ENCODE measurements around the gene SMC5.
"Not testable (repeated sequence)": the region's sequence is repeated elsewhere in the genome, so short reads cannot be mapped to it uniquely, and the experiment has no call there.

Gene SMC5

GRCh38 chr9:70258692-70259511 is at the start of gene SMC5:
Gene SMC5 (plus strand): TSS chr9:70258978. CDS start chr9:70259079, 101 bp downstream.
- FAIRE-seq, result no peak

GRCh38 chr9:70217029-70217428 is 41.7 kb upstream of the SMC5 start:
- FAIRE-seq, result no peak

GRCh38 chr9:70218767-70219166 is 40.0 kb upstream of the SMC5 start:
- FAIRE-seq, result no peak

GRCh38 chr9:70220216-70220615 is 38.6 kb upstream of the SMC5 start:
- no peak for FAIRE-seq

GRCh38 chr9:70222354-70222753 is 36.4 kb upstream of the SMC5 start:
- no peak for FAIRE-seq

GRCh38 chr9:70228118-70228517 is 30.7 kb upstream of the SMC5 start:
- FAIRE-seq, result no peak

GRCh38 chr9:70228611-70229010 is 30.2 kb upstream of the SMC5 start:
- FAIRE-seq, result no peak

GRCh38 chr9:70229026-70229425 is 29.8 kb upstream of the SMC5 start:
- no peak for FAIRE-seq

- FAIRE-seq, result peak; percentile 91
Measured at GRCh38 chr9:70229579-70229978, 29.2 kb upstream of the SMC5 start.

- FAIRE-seq, result no peak
Measured at GRCh38 chr9:70232476-70232875, 26.3 kb upstream of the SMC5 start.

- FAIRE-seq, result not testable (repeated sequence)
Measured at GRCh38 chr9:70234208-70234607, 24.6 kb upstream of the SMC5 start.

GRCh38 chr9:70245952-70246351 is 12.8 kb upstream of the SMC5 start:
- FAIRE-seq, result not testable (repeated sequence)

GRCh38 chr9:70250221-70250620 is 8.6 kb upstream of the SMC5 start:
- FAIRE-seq, result no peak

GRCh38 chr9:70255486-70255885 is 3.3 kb upstream of the SMC5 start:
- FAIRE-seq, result no peak

- no peak for FAIRE-seq
Measured at GRCh38 chr9:70256123-70256551, 2.6 kb upstream of the SMC5 start.

- no peak for FAIRE-seq
Measured at GRCh38 chr9:70257502-70257901, 1.3 kb upstream of the SMC5 start.

GRCh38 chr9:70257991-70258691 is 637 bp upstream of the SMC5 start:
- no peak for FAIRE-seq

- no peak for FAIRE-seq
Measured at GRCh38 chr9:70259512-70259802, 679 bp downstream of the SMC5 start.

GRCh38 chr9:70260007-70260443 is 1.2 kb downstream of the SMC5 start:
- no peak for FAIRE-seq

- no peak for FAIRE-seq
Measured at GRCh38 chr9:70260606-70261005, 1.8 kb downstream of the SMC5 start.

- FAIRE-seq, result no peak
Measured at GRCh38 chr9:70261131-70261870, 2.5 kb downstream of the SMC5 start.

- no peak for FAIRE-seq
Measured at GRCh38 chr9:70262366-70262765, 3.6 kb downstream of the SMC5 start.

- no peak for FAIRE-seq
Measured at GRCh38 chr9:70262948-70263347, 4.2 kb downstream of the SMC5 start.

GRCh38 chr9:70263421-70263820 is 4.6 kb downstream of the SMC5 start:
- no peak for FAIRE-seq
